Astrocyte of the hippocampus (primary cell): ENCODE results near the gene XYLB.
A peak's percentile ranks its signal among the peaks of the same experiment; 100 is the strongest.
"Not testable (repeated sequence)": the region's sequence is repeated elsewhere in the genome, so short reads cannot be mapped to it uniquely, and the experiment has no call there.

ENCODE experiments used
- DNase-seq: peaks from one replicate; pipeline ENCODE4 v3.0.0; 2011; ENCODE audit warnings: low read depth, low spot score

XYLB gene

DNA sequence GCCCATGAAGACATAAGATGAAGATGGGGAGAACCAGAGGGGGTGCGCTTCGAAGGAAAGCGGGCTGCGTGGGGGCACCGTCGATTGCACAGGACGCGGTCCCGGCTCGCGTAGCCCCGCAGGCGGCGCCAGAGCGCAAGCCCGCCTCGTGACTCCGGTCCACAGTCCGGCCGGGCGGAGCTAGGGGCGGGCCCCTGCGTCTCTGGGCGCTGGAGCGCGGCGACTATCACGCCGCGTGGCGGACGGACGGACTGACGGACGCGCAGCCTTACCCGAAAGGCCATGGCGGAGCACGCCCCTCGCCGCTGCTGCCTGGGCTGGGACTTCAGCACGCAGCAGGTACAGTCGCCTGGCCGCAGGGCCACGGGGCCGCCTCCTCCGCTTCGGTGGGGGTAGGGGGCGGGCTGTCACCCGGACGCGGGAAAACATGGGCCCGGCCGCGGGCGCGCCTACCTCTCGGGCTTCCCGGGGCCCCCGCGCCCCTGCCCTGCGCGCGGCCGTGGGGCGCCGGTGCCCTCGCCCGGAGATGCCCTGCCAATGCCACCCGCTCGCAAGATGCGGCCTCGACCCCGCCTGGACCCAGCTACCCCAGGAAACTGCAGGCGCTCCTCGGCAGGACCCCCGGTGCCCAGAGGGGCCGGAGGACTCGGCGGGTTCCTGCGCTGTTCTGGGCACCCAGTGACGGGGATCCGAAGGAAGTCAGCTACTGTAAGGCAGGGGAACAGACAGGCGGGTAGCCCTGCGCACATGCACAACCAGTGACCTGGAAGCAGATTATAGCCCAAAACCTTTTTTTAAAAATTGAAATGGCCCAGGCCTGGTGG lies at the start of gene XYLB:
XYLB (plus strand) TSS at position 199 of the 824 bp plus-strand sequence; CDS start at position 283, 84 bp downstream.
- peak; percentile 93 for DNase-seq

- DNase-seq = not testable (repeated sequence)
Observed at GRCh38 chr3:38297053-38297452, 49.5 kb upstream of the XYLB start.

DNA sequence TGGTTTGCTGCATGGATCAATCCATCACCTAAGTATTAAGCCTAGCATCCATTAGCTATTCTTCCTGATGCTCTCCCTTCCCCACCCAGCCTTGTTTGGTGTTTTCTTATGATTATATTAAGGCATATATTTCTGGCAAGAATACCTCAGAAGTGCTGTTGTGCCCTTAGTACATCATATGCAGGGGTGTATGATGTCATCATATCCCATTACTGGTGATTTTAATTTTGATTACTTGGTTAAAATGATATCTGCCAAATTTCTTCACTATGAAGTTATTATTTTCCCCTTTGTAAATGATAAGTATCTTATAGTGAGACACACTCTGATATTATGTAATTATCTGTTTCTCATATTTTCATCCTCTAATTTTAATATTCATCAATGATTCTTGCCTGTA lies 49.0 kb upstream of the XYLB start:
- DNase-seq = no peak

DNA sequence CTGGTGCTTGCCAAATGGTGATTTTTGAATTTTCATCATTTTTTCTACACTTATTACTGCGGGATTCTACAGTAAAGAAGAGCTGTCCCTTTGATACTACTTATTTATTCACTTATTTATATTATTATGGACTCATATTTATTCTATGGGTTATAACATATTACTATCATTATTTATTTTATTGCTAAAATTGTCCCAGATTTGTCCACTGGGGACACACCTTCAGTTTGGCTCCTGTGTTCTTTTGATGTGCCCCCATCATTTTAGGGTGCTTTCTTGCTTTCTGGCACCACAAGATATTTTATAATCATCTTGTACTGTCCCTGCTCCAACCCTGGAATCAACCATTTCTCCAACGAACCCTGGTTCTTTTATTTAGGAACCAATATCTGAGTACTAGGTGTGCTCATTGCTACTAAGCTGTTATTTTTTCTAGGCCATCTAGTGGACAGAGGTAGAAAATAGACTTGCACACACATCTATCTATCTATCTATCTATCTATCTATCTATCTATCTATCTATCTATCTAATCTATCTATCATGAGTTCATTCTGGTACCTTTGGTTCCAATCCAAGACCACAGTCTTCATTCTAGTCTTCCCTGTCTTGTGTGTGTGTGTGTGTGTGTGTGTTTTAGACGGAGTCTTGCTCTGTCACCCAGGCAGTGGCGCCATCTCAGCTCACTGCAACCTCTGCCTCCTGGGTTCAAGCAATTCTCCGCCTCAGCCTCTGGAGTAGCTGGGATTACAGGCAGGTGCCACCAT lies 48.5 kb upstream of the XYLB start:
- DNase-seq = peak; percentile 30

DNA sequence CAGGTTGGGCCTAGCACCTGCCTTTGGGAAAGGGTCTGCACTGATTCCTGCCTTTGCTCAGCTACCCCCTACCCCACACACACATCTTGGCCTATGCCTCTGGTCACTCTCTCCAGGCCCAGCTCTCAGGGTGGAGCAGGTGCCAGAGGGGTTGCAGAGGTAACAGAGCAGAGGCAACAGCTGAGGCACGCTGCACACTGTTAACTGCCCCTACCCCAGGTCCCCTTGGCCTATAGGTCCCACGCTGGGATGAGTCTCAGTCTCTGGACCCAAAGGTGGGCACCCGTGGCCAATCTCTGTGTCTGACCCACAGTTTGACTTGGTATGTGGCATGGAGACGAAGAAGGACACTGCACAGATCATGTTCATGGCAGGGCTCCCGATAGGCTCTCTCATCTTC lies 39.6 kb upstream of the XYLB start:
- DNase-seq = no peak

GRCh38 chr3:38307599-38307998 lies 39.0 kb upstream of the XYLB start:
- no peak for DNase-seq

GRCh38 chr3:38308456-38308855 lies 38.1 kb upstream of the XYLB start:
- no peak for DNase-seq

DNA sequence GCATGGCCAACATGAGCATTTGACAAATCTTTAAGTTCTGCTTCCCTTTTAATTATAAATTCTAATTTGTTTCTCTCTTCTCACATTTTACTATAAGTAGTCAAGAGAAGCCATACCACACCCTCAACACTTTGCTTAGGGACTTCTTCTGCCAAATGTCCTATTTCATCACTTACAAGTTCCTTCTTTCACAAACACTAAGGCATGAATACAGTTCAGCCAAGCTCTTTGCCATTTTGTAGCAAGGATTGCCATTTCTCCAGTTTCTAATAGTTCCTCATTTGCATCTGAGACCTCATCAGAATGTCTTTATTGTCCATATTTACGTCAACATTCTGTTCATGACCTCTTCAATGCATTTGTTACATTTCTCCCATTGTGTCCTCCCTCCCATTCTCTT lies 35.1 kb upstream of the XYLB start:
- no peak for DNase-seq

DNA sequence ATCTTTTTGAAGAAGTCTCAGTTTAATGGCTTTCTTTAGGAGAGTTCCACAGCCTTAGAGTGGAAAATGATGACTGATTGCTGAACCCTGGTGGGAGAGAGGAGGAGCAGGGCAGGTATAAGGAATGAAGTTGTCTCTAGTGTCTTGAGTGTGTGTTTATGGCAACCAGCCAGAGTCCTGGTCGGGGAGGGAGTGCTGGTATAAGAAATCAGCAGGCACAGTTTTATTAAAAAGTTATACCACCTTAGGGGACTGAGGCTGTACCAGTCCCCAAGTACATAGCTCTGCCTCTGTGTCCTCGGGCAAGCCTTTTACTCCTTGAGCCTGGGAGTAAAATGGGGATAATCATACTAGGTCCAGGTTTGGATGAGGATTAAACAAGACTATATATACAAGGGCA lies 34.6 kb upstream of the XYLB start:
- DNase-seq = no peak

DNA sequence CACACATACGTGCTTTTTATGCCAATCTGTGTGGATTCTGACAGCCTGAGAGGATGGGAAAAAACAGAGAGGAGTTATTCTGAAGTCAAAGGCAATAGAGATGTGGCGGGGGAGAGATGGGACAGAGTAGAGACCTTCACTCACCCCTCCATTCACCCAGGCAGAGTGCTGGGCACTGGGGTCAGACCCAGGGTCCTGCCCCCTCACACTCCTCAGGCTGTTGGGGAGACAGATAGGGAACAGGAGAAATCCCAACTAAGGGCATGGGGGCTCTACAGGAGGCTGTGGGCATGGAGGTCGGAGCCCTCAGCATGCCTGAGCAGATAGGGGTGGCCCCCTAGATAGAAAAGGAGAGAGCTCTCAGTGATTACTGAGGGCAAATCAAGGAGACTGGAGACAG lies 34.2 kb upstream of the XYLB start:
- DNase-seq = no peak

DNA sequence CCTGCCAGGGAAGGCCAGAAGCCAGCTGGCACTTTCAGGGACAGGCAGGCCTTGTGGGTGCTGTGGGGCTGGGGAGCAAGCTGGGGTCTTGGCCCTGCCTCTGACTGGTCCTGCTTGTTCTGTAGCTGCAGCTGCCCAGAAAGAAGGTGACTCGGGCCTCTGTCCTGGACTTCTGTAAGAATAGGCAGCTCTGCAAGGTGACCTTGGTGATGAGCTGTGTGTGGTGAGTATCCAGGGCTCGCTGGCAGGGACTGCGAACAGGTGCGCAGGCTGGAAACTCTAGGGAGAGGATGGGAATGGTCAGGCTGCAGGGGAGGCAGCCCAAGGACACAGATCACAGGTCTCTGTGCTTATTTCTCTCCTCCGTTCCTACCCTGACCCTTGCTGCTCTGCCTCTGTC lies 33.3 kb upstream of the XYLB start:
- DNase-seq = no peak

DNA sequence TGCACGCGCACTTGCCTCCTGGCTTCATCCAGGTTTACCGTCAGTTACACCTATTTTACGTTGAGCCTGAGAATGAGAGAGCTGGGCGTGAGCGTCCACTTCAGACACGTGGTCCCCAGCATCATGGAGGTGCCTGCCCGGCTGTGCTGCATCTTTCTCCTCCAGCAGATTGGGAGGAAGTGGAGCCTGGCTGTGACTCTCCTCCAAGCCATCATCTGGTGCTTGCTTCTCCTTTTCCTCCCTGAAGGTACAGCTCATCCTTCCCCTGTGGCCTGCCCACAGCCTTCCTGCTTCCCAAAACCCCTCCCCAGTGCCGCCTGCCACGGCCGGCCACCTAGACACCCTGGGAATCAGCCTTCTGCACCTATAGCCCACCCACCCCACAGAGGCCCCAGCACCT lies 32.9 kb upstream of the XYLB start:
- no peak for DNase-seq

DNA sequence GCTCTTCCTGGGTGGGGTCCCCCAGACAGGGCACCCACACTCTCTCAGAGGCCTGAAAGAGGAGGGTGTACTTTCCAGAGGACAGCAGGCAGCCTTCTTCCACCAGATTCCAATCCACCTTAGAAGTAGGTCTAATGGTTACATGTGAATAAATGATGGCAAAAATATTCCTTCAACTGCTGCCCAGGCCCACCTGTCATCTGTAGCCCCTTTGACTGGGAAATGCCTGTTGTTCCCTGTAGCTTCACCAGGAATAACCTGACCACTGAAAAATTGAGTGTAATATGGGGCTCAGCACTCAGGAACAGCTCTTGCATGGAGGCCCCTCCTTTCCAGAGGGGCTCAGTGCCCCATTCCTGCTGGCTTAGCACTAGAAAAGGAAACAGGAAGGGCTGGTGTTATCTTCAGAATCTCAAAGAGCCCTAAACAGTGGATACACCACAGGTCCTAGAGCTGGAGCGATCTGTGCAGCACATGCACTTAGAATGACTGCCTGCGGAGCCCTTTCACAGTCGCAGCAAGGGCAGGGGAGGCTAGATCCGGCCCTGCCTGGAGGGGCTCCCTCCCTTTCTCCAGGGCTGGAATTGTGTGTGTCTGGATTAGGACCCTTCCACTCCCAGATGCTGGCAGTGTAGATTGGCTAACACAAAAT lies 32.3 kb upstream of the XYLB start:
- DNase-seq = no peak

DNA sequence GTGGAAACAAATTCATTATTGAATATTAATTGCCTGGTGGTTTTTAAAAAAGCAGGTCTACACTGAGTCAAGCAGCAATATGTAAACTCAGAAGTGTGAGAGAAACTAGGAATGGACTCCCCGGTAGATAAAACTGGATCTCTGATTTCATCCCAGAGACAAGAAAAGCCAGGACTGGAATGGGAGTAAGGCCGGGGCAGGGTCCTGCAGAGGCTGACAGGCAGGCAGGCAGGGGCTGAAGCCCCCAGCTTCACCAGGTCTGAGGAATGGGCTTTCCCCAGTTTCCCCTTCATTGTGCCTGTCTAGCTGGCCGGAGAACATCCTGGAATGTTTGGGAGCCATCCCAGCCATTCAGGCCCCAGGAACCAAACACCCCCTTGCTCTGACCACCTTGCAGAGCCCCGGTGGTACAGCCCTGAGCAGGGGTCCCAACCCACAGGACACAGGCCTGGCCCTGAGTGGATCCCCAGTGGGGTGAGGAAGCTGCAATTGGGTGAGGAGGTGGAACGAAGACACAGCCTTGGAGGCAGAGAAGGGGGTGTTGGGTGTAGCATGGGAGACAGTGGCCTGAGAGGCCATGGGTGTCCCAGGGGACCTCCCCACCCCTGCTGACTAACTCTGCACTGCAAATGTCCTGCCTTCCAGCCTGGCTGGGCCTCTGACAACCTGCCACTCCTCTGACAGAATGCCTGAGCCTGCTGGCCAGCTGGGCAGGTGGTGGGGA lies 31.7 kb upstream of the XYLB start:
- no peak for DNase-seq

GRCh38 chr3:38315488-38316230 lies 30.9 kb upstream of the XYLB start:
- no peak for DNase-seq

DNA sequence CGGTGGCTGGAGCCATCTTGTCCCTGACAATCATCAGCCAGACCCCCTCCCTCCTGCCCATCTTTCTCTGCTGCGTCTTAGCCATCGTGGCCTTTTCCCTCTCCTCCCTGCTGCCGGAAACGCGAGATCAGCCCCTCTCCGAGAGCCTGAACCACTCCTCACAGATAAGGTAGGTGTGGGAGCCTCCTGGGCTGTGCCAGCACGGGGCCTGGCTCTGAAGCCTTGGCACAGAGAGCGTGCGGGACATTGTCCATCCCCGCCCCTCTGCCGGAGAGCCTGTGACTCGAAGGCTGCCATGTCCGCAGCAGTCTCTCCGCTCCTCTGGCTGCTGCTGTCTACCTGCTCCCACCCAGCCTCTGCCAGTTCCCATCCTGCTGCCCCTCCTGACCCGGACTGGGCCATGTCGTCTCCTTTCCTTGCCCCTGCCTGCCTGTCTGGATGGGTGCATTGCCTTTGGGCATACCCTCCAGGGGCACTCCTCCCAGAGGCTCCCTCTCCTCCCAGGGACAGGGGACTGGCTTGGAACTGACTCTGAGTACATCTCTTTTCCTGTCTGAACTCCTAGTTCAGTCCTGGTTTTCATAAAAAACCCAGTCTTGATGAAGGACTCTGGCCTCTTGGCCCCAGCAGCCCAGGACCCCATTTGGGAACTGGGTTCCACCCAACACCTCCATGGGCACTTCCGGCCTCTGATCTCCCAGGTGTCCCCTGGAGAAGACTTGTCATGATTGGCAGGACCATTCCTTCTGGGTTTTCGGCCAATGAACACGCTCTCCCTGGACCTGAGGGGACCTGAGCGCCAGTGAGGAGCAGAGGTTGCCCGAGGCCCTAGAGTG lies 30.0 kb upstream of the XYLB start:
- DNase-seq = no peak

DNA sequence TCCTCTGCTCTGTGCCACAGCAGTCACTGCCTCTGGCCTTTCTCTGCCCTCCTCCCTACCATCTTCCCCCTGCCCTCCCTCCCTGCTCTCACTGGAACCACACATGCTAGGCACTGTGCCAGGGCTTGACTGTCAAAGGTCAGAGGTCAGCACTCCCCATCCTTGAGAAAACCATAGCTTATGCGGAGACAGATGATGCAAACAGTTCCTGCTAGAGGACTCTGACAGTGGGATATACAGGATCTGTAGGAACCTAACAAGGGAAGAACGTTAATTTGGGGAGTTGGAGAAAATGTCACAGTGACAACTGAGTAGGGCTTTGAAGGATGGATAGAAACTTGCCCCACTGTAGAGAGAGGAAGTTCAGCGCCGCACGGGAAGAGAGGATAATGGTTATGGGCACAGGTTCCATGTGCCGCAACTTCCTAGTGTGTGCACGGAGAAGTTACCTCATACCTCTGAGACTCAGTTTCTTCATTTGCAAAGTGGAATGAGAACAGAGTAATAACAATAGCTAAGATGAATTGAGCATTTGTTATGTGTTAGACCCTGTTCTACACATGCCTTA lies 29.3 kb upstream of the XYLB start:
- no peak for DNase-seq

GRCh38 chr3:38318766-38319671 lies 27.6 kb upstream of the XYLB start:
- no peak for DNase-seq

GRCh38 chr3:38320638-38321037 lies 25.9 kb upstream of the XYLB start:
- not testable (repeated sequence) for DNase-seq
